Thymus (tissue), 14 donors: ENCODE measurements around the gene C2orf74. TPM values are rescaled to one million over a fixed set of nuclear protein-coding genes. Genes with fewer than 3 reads are reported as not detected.
"Not testable (repeated sequence)": the region's sequence is repeated elsewhere in the genome, so short reads cannot be mapped to it uniquely, and the experiment has no call there.

ENCODE experiments used
- DNase-seq, 9 donors: peaks; one replicate each; pipeline ENCODE4 v3.0.0-alpha.2; 2013; ENCODE audit warnings: low spot score in 9 of 9, low read depth in 6 of 9, missing footprints in 1 of 9
- H3K27ac ChIP-seq, 2 donors: one replicate each; pipeline ENCODE4 v1.5.1; 2013; ENCODE audit warnings: control low read depth in 1 of 2, low read depth in 1 of 2, low read length in 1 of 2, mild to moderate bottlenecking in 1 of 2, moderate library complexity in 1 of 2
- H3K27me3 ChIP-seq, 2 donors: one replicate each; pipeline ENCODE4 v1.5.1; 2013; ENCODE audit warnings: low read length in 1 of 2; ENCODE audit not compliant: control insufficient read depth in 2 of 2, insufficient read depth in 1 of 2
- H3K36me3 ChIP-seq, 2 donors: one replicate each; pipeline ENCODE4 v1.5.1; 2013; ENCODE audit warnings: low read length in 1 of 2, mild to moderate bottlenecking in 1 of 2, moderate library complexity in 1 of 2; ENCODE audit not compliant: control insufficient read depth in 2 of 2, insufficient read depth in 2 of 2
- H3K4me1 ChIP-seq, 2 donors: one replicate each; pipeline ENCODE4 v1.5.1; 2013; ENCODE audit warnings: low read length in 2 of 2; ENCODE audit not compliant: control insufficient read depth in 2 of 2, insufficient read depth in 2 of 2
- H3K4me3 ChIP-seq, 2 donors: one replicate each; pipeline ENCODE4 v1.5.1; 2013; ENCODE audit warnings: low read length in 2 of 2, control low read depth in 1 of 2, mild to moderate bottlenecking in 1 of 2
- H3K9me3 ChIP-seq, 2 donors: one replicate each; pipeline ENCODE4 v1.5.1; 2013; ENCODE audit warnings: low read length in 1 of 2, mild to moderate bottlenecking in 1 of 2; ENCODE audit not compliant: control insufficient read depth in 2 of 2, insufficient read depth in 1 of 2
- WGBS: extraction: QIAGEN DNeasy Blood & Tissue Kit; methylation state at CpG from one replicate; pipeline ENCODE4 v1.1.7; 2013; 5-methylcytosine and 5-hydroxymethylcytosine counted together
- long read RNA-seq, 10 donors: transcript quantifications; one replicate each; lab custom pipeline, GENCODE V29; 2026
- polyA plus RNA-seq: library from polyadenylated mRNA; stranded (reverse); fragments of 200-250 nt; gene quantifications from one replicate; pipeline ENCODE4 v1.2.3, GENCODE V29; 2013
- total RNA-seq: library from RNA; stranded (reverse); fragments of 120-200 nt; gene quantifications from one replicate; pipeline ENCODE4 v1.2.4, GENCODE V29; 2013
- donor health status: healthy.

Gene C2orf74
- total RNA-seq (29.8 TPM), polyA plus RNA-seq (51.6 TPM)
- long read RNA-seq, donor 1, partial matches to known transcripts = 0 of 1 reads
- long read RNA-seq, donor 1, other reads (novel, unspliced or antisense) = 0 of 1 reads
- long read RNA-seq, donor 2, partial matches to known transcripts = 0 of 5 reads
- long read RNA-seq, donor 2, other reads (novel, unspliced or antisense) = 0 of 5 reads
- long read RNA-seq, donor 3, transcript C2orf74-202 (4 exons, 879 nt) = major isoform, 6 of 21 reads
- long read RNA-seq, donor 3, partial matches to known transcripts = 15 of 21 reads
- long read RNA-seq, donor 3, other reads (novel, unspliced or antisense) = 0 of 21 reads
- long read RNA-seq, donor 4, partial matches to known transcripts = 5 of 9 reads
- long read RNA-seq, donor 4, other reads (novel, unspliced or antisense) = 0 of 9 reads
- long read RNA-seq, donor 5, partial matches to known transcripts = 6 of 15 reads
- long read RNA-seq, donor 5, other reads (novel, unspliced or antisense) = 0 of 15 reads
- long read RNA-seq, donor 6, partial matches to known transcripts = 0 of 4 reads
- long read RNA-seq, donor 6, other reads (novel, unspliced or antisense) = 0 of 4 reads
- long read RNA-seq, donor 7, transcript C2orf74-202 (4 exons, 879 nt) = major isoform, 12 of 24 reads
- long read RNA-seq, donor 7, partial matches to known transcripts = 10 of 24 reads
- long read RNA-seq, donor 7, other reads (novel, unspliced or antisense) = 0 of 24 reads
- long read RNA-seq, donor 8, partial matches to known transcripts = 0 of 3 reads
- long read RNA-seq, donor 8, other reads (novel, unspliced or antisense) = 0 of 3 reads
- long read RNA-seq, donor 9, partial matches to known transcripts = 0 of 3 reads
- long read RNA-seq, donor 9, other reads (novel, unspliced or antisense) = 0 of 3 reads
- long read RNA-seq, donor 10, partial matches to known transcripts = 0 of 2 reads
- long read RNA-seq, donor 10, other reads (novel, unspliced or antisense) = 0 of 2 reads

- Histone ChIP-seq H3K4me1 (no peaks in the 10 kb centered on the region), H3K27ac (no peak within 1 kb of the TSS), H3K27me3 (no peaks in the 10 kb centered on the region), H3K9me3 (peaks cover 0 to 10% of the 10 kb centered on the region in 2 donors), H3K4me3 (no peak within 1 kb of the TSS), H3K36me3 (peaks cover 11 to 21% of the 10 kb centered on the region in 2 donors)
- WGBS = 99% methylated on average over 5 of the region's 5 CpGs
- DNase-seq = no peak
Measured at GRCh38 chr2:61161888-61162287, at the start of gene C2orf74. Gene C2orf74, plus strand, starts transcription at chr2:61162188. Its CDS starts 327 bp downstream, at chr2:61162515.

- no peak for DNase-seq
- WGBS = 92% methylated on average over 6 of the region's 6 CpGs
- no peak overlapping the region for H3K27ac ChIP-seq
- H3K27me3 ChIP-seq = no peaks in the 10 kb centered on the region
- peaks cover 0 to 1% of the 10 kb centered on the region in 2 donors for H3K9me3 ChIP-seq
- no peaks in the 10 kb centered on the region for H3K36me3 ChIP-seq
- no peaks in the 10 kb centered on the region for H3K4me1 ChIP-seq
- H3K4me3 ChIP-seq = no peak overlapping the region
Measured at GRCh38 chr2:61114147-61114546, 47.8 kb upstream of the C2orf74 start.

- DNase-seq = no peak
- peaks cover 0 to 4% of the 10 kb centered on the region in 2 donors for H3K36me3 ChIP-seq
- H3K9me3 ChIP-seq = peaks cover 0 to 1% of the 10 kb centered on the region in 2 donors
- no peaks in the 10 kb centered on the region for H3K4me1 ChIP-seq
- no peaks in the 10 kb centered on the region for H3K27me3 ChIP-seq
- 98% methylated on average over 2 of the region's 2 CpGs for WGBS
- H3K27ac ChIP-seq = no peak overlapping the region
- no peak overlapping the region for H3K4me3 ChIP-seq
Measured at GRCh38 chr2:61116302-61116701, 45.7 kb upstream of the C2orf74 start.

- Histone ChIP-seq H3K36me3 (peaks cover 0 to 4% of the 10 kb centered on the region in 2 donors), H3K9me3 (peaks cover 0 to 1% of the 10 kb centered on the region in 2 donors), H3K4me3 (no peak overlapping the region), H3K27ac (no peak overlapping the region), H3K4me1 (no peaks in the 10 kb centered on the region), H3K27me3 (no peaks in the 10 kb centered on the region)
- 99% methylated on average over 1 of the region's 1 CpG for WGBS
- DNase-seq = no peak
Measured at GRCh38 chr2:61117534-61117933, 44.5 kb upstream of the C2orf74 start.

- Histone ChIP-seq H3K9me3 (no peaks in the 10 kb centered on the region), H3K27me3 (no peaks in the 10 kb centered on the region), H3K27ac (no peak overlapping the region), H3K4me3 (no peak overlapping the region), H3K36me3 (no peaks in the 10 kb centered on the region), H3K4me1 (no peaks in the 10 kb centered on the region)
- WGBS = 92% methylated on average over 3 of the region's 3 CpGs
- DNase-seq = no peak
Measured at GRCh38 chr2:61125123-61125710, 36.8 kb upstream of the C2orf74 start.

GRCh38 chr2:61125798-61126197, 36.2 kb upstream of the C2orf74 start:
- H3K9me3 ChIP-seq = no peaks in the 10 kb centered on the region
- no peaks in the 10 kb centered on the region for H3K27me3 ChIP-seq
- no peaks in the 10 kb centered on the region for H3K36me3 ChIP-seq
- no peak overlapping the region for H3K27ac ChIP-seq
- no peak for DNase-seq
- H3K4me1 ChIP-seq = no peaks in the 10 kb centered on the region
- no peak overlapping the region for H3K4me3 ChIP-seq
- WGBS = 96% methylated on average over 3 of the region's 3 CpGs

- WGBS = over 99% methylated on average over 6 of the region's 6 CpGs
- not testable (repeated sequence) for H3K27me3 ChIP-seq, H3K4me3 ChIP-seq, DNase-seq, H3K27ac ChIP-seq, H3K4me1 ChIP-seq, H3K9me3 ChIP-seq, H3K36me3 ChIP-seq
Measured at GRCh38 chr2:61128122-61128521, 33.9 kb upstream of the C2orf74 start.

GRCh38 chr2:61134141-61134540, 27.8 kb upstream of the C2orf74 start:
- 89% methylated on average over 4 of the region's 4 CpGs for WGBS
- no peaks in the 10 kb centered on the region for H3K36me3 ChIP-seq
- H3K9me3 ChIP-seq = no peaks in the 10 kb centered on the region
- no peaks in the 10 kb centered on the region for H3K27me3 ChIP-seq
- no peak overlapping the region for H3K27ac ChIP-seq
- H3K4me1 ChIP-seq = no peaks in the 10 kb centered on the region
- no peak overlapping the region for H3K4me3 ChIP-seq
- DNase-seq = no peak
